HEK293 (cell line): ENCODE data around the gene HOXD9.

Source experiments
- CTCF ChIA-PET: fragments of 350-600 bp; formaldehyde crosslinking; extraction: SDS; loops from one replicate; lab custom pipeline; 2021; ENCODE audit warnings: antibody characterized with exemption; lab: Yijun Ruan, JAX
- POLR2A ChIA-PET: fragments of 300-600 bp; formaldehyde crosslinking; extraction: SDS; loops from one replicate; lab custom pipeline; 2020; ENCODE audit warnings: antibody characterized with exemption, inconsistent platforms; lab: Yijun Ruan, JAX
- H3K27ac ChIP-seq: fragments of 200-500 bp; sonication (Bioruptor generic); 2 replicates; pipeline ENCODE4 v1.5.1; 2014; ENCODE audit warnings: low read depth, low read length, control low read depth, inconsistent platforms; ENCODE audit errors: extremely low read depth
- H3K36me3 ChIP-seq, 2 experiments: fragments of 200-500 bp in 1 of 2; sonication (Bioruptor generic) in 1 of 2; 1 replicate in 1 of 2; 2 replicates in 1 of 2; pipeline ENCODE4 v1.5.1; 2014 to 2017; ENCODE audit warnings: inconsistent platforms in 2 of 2, low read length in 2 of 2; ENCODE audit not compliant: control insufficient read depth in 2 of 2, insufficient read depth in 1 of 2
- H3K4me1 ChIP-seq: fragments of 200-500 bp; sonication (Bioruptor generic); 2 replicates; pipeline ENCODE4 v1.5.1; 2014; ENCODE audit warnings: mild to moderate bottlenecking, low read length, inconsistent platforms; ENCODE audit not compliant: control insufficient read depth, insufficient read depth
- H3K4me3 ChIP-seq: 2 replicates; pipeline ENCODE4 v1.5.1; 2011; ENCODE audit warnings: low read depth, mild to moderate bottlenecking, control low read depth, low read length, moderate library complexity
- H3K9me3 ChIP-seq: fragments of 200-500 bp; sonication (Bioruptor generic); 2 replicates; pipeline ENCODE4 v1.5.1; 2014; ENCODE audit warnings: low read depth, low read length, inconsistent platforms; ENCODE audit not compliant: control insufficient read depth, insufficient read depth
- KLF1 ChIP-seq: fragments of 450-650 bp; formaldehyde crosslinking; IDR thresholded peaks from 2 replicates; pipeline ENCODE4 v1.5.1; 2016; ENCODE audit warnings: missing biosample characterization, missing genetic modification characterization
- PRDM1 ChIP-seq: fragments of 450-650 bp; formaldehyde crosslinking; IDR thresholded peaks from 2 replicates; pipeline ENCODE4; 2016; ENCODE audit warnings: missing biosample characterization, missing genetic modification characterization
- REST ChIP-seq: fragments of 450-650 bp; formaldehyde crosslinking; IDR thresholded peaks from 2 replicates; pipeline ENCODE4 v1.5.1; 2016; ENCODE audit warnings: missing biosample characterization, missing genetic modification characterization
- SCRT1 ChIP-seq: fragments of 450-650 bp; formaldehyde crosslinking; IDR thresholded peaks from 2 replicates; pipeline ENCODE4 v1.5.1; 2016; ENCODE audit warnings: missing biosample characterization, missing genetic modification characterization, borderline replicate concordance
- SP7 ChIP-seq: fragments of 450-650 bp; formaldehyde crosslinking; IDR thresholded peaks from 2 replicates; pipeline ENCODE4 v1.5.1; 2016; ENCODE audit warnings: missing biosample characterization, missing genetic modification characterization
- YY1 ChIP-seq: fragments of 450-650 bp; formaldehyde crosslinking; IDR thresholded peaks from 2 replicates; pipeline ENCODE4 v1.5.1; 2018; ENCODE audit warnings: missing biosample characterization, missing genetic modification characterization
- ZBTB7A ChIP-seq: fragments of 450-650 bp; formaldehyde crosslinking; IDR thresholded peaks from 2 replicates; pipeline ENCODE4 v1.5.1; 2016; ENCODE audit warnings: low read depth, missing biosample characterization, missing genetic modification characterization
- ZFP37 ChIP-seq: fragments of 450-650 bp; formaldehyde crosslinking; IDR thresholded peaks from 2 replicates; pipeline ENCODE4 v1.5.1; 2016; ENCODE audit warnings: missing biosample characterization, missing genetic modification characterization
- ZNF114 ChIP-seq: fragments of 450-650 bp; formaldehyde crosslinking; IDR thresholded peaks from 2 replicates; pipeline ENCODE4 v1.5.0; 2017; ENCODE audit warnings: missing biosample characterization, missing genetic modification characterization
- ZNF133 ChIP-seq: fragments of 450-650 bp; formaldehyde crosslinking; IDR thresholded peaks from 2 replicates; pipeline ENCODE4 v1.5.1; 2016; ENCODE audit warnings: missing biosample characterization, missing genetic modification characterization
- ZNF2 ChIP-seq: fragments of 450-650 bp; formaldehyde crosslinking; IDR thresholded peaks from 2 replicates; pipeline ENCODE4 v1.5.1; 2016; ENCODE audit warnings: missing biosample characterization, missing genetic modification characterization
- ZNF221 ChIP-seq: fragments of 450-650 bp; formaldehyde crosslinking; IDR thresholded peaks from 2 replicates; pipeline ENCODE4 v1.5.1; 2017; ENCODE audit warnings: missing biosample characterization, missing genetic modification characterization, borderline replicate concordance
- ZNF248 ChIP-seq: fragments of 450-650 bp; formaldehyde crosslinking; IDR thresholded peaks from 2 replicates; pipeline ENCODE4 v1.5.1; 2017; ENCODE audit warnings: missing biosample characterization, missing genetic modification characterization
- ZNF324 ChIP-seq: fragments of 450-650 bp; formaldehyde crosslinking; IDR thresholded peaks from 2 replicates; pipeline ENCODE4 v1.5.1; 2016; ENCODE audit warnings: missing biosample characterization, missing genetic modification characterization
- ZNF341 ChIP-seq: fragments of 450-650 bp; formaldehyde crosslinking; IDR thresholded peaks from 2 replicates; pipeline ENCODE4; 2016; ENCODE audit warnings: low read depth, missing biosample characterization, missing genetic modification characterization
- ZNF391 ChIP-seq: fragments of 450-650 bp; formaldehyde crosslinking; IDR thresholded peaks from 2 replicates; pipeline ENCODE4 v1.5.1; 2016; ENCODE audit warnings: low read depth, missing biosample characterization, missing genetic modification characterization, borderline replicate concordance
- ZNF555 ChIP-seq: fragments of 450-650 bp; formaldehyde crosslinking; conservative IDR thresholded peaks from 2 replicates; pipeline ENCODE4 v1.5.1; 2017; ENCODE audit warnings: missing biosample characterization, mild to moderate bottlenecking, missing genetic modification characterization, inconsistent platforms
- ZNF560 ChIP-seq: fragments of 450-650 bp; formaldehyde crosslinking; IDR thresholded peaks from 2 replicates; pipeline ENCODE4 v1.5.1; 2017; ENCODE audit warnings: missing biosample characterization, missing genetic modification characterization, borderline replicate concordance
- ZNF596 ChIP-seq: fragments of 450-650 bp; IDR thresholded peaks from 2 replicates; pipeline ENCODE4 v1.5.0; 2018; ENCODE audit warnings: missing biosample characterization, mild to moderate bottlenecking, missing genetic modification characterization, moderate library complexity
- ZNF776 ChIP-seq: fragments of 450-650 bp; formaldehyde crosslinking; IDR thresholded peaks from 2 replicates; pipeline ENCODE4 v1.5.0; 2017; ENCODE audit warnings: missing biosample characterization, missing genetic modification characterization, borderline replicate concordance
- ZSCAN30 ChIP-seq: fragments of 450-650 bp; IDR thresholded peaks from 2 replicates; pipeline ENCODE4 v1.5.1; 2018; ENCODE audit warnings: missing biosample characterization, mild to moderate bottlenecking, missing genetic modification characterization, moderate library complexity
- ZSCAN5A ChIP-seq: fragments of 450-650 bp; formaldehyde crosslinking; IDR thresholded peaks from 2 replicates; pipeline ENCODE4 v1.5.1; 2016; ENCODE audit warnings: missing biosample characterization, missing genetic modification characterization
- TF ChIP-seq, protein P1 (sequence below): fragments of 450-650 bp; formaldehyde crosslinking; IDR thresholded peaks from 2 replicates; pipeline ENCODE4 v1.5.1; 2016; ENCODE audit warnings: missing biosample characterization, missing genetic modification characterization

Gene HOXD9

GRCh38 chr2:176097820-176098365, 24.6 kb upstream of the HOXD9 start (continued):
- TF ChIP-seq ZBTB7A (tag by site-specific recombination): no peak
- no peak for TF ChIP-seq KLF1
- no peak for TF ChIP-seq ZSCAN30
- no peak for TF ChIP-seq ZNF391 (tag by site-specific recombination)
- no peak for TF ChIP-seq ZNF114 (tag by site-specific recombination)
- no peak for TF ChIP-seq ZNF596
- no peak for TF ChIP-seq ZNF133 (tag by site-specific recombination)
- TF ChIP-seq PRDM1 (tag by site-specific recombination): 0 out of 2 replicates have a peak, but pooled peaks have one; percentile 1
- TF ChIP-seq ZNF560 (tag by site-specific recombination): no peak
- no peak for TF ChIP-seq ZFP37 (tag by site-specific recombination)
- TF ChIP-seq SP7 (tag by site-specific recombination): 0 out of 2 replicates have a peak, but pooled peaks have one; percentile 5
- no peak for TF ChIP-seq ZNF324
- TF ChIP-seq, protein P1, sequence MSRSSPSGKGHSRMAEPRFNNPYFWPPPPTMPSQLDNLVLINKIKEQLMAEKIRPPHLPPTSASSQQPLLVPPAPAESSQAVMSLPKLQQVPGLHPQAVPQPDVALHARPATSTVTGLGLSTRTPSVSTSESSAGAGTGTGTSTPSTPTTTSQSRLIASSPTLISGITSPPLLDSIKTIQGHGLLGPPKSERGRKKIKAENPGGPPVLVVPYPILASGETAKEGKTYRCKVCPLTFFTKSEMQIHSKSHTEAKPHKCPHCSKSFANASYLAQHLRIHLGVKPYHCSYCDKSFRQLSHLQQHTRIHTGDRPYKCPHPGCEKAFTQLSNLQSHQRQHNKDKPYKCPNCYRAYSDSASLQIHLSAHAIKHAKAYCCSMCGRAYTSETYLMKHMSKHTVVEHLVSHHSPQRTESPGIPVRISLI (tag by site-specific recombination): no peak
- no peak for TF ChIP-seq ZNF555 (tag by site-specific recombination)
- peak; percentile 84 for TF ChIP-seq ZNF341 (tag by site-specific recombination)
- no peak for TF ChIP-seq ZNF776 (tag by site-specific recombination)
- no peak for TF ChIP-seq ZNF248 (tag by site-specific recombination)
- no peak for TF ChIP-seq ZSCAN5A (tag by site-specific recombination)
- TF ChIP-seq ZNF2: no peak
- TF ChIP-seq REST: no peak

- Histone ChIP-seq H3K27ac (no peak overlapping the region), H3K4me3 (no peak overlapping the region), H3K9me3 (no peaks in the 10 kb centered on the region), H3K36me3 (peaks cover 0 to 16% of the 10 kb centered on the region in 2 experiments; a peak in 1 of 3 replicates), H3K4me1 (peaks cover 8% of the 10 kb centered on the region)
- POLR2A ChIA-PET: interaction anchor here (1.3 to 6.7 kb wide), 3 partner anchors 7 to 10 kb away, joined by 3 to 75 read pairs (median 10); partner anchors contain the start of gene HOXD11
- CTCF ChIA-PET: interaction anchor here (0.6 to 4.3 kb wide), 20 partner anchors 8 to 1327 kb away, joined by 3 to 33 read pairs (median 5); no protein-coding TSS in a partner anchor
- TF ChIP-seq ZNF221 (no peak), YY1 (tag by site-specific recombination) (no peak), SCRT1 (tag by site-specific recombination) (no peak)
These were observed 24.0 kb upstream of the HOXD9 start for GRCh38 chr2:176098366-176099158.
